ENCODE data around the gene YWHAQ. TPM values are rescaled to one million over a fixed set of nuclear protein-coding genes. Genes with fewer than 3 reads are reported as not detected.

YWHAQ gene
- total RNA-seq, 1 donor from 2014 or later, result 173 TPM

GRCh38 chr2:9549420-9549819 is 81.4 kb downstream of the YWHAQ start:
- H3K27me3 ChIP-seq, result no peaks in the 10 kb centered on the region
- H3K4me1 ChIP-seq, result peaks cover 91% of the 10 kb centered on the region
- intact Hi-C loops (cut with DNase I), result no loop called here
- no peaks in the 10 kb centered on the region for H3K9me3 ChIP-seq
- H3K27ac ChIP-seq, result no peak overlapping the region
- no peak for TF ChIP-seq POLR2A (IDR thresholded peaks at IDR 0.05)
- no peak for TF ChIP-seq CTCF (IDR thresholded peaks at IDR 0.05)
- no peak for TF ChIP-seq POLR2AphosphoS5 (IDR thresholded peaks at IDR 0.05; ENCODE audit: insufficient read depth in 1 of 2, low read depth in 1 of 2)
- H3K4me3 ChIP-seq, result no peak overlapping the region
- DNase-seq (ENCODE audit: extremely low spot score in 2 of 2), result no peak
- no peaks in the 10 kb centered on the region for H3K36me3 ChIP-seq

DNA sequence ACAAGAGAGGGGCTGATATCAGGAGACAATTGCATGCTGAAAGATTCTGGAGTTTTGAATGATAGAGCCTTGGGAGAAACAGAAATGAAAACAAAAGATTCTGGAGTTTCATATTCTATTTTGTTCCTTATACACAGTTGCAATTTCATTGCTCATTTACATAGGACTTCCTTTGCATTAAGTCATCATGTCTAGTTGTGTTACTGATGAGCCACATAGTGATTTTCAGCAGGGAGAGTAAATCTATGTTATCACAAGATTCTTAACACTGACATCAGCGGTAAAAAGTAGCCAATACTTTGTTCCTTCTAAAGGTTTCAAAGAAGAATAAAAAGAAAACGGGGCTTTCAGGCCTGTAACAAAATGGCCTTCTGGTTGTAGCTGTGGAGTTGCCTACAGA is 82.3 kb downstream of the YWHAQ start:
- Histone ChIP-seq H3K9me3 (no peaks in the 10 kb centered on the region), H3K36me3 (no peaks in the 10 kb centered on the region), H3K4me1 (peaks cover 91% of the 10 kb centered on the region), H3K27me3 (no peaks in the 10 kb centered on the region), H3K4me3 (no peak overlapping the region), H3K27ac (no peak overlapping the region)
- TF ChIP-seq CTCF (IDR thresholded peaks at IDR 0.05), result no peak
- no peak for TF ChIP-seq POLR2AphosphoS5 (IDR thresholded peaks at IDR 0.05; ENCODE audit: insufficient read depth in 1 of 2, low read depth in 1 of 2)
- no peak for TF ChIP-seq POLR2A (IDR thresholded peaks at IDR 0.05)
- DNase-seq (ENCODE audit: extremely low spot score in 2 of 2), result no peak
- intact Hi-C loops (cut with DNase I), result no loop called here

- Histone ChIP-seq H3K4me1 (peaks cover 85% of the 10 kb centered on the region), H3K27me3 (no peaks in the 10 kb centered on the region), H3K36me3 (no peaks in the 10 kb centered on the region), H3K9me3 (no peaks in the 10 kb centered on the region), H3K27ac (no peak overlapping the region), H3K4me3 (no peak overlapping the region)
- no peak for DNase-seq (ENCODE audit: extremely low spot score in 2 of 2)
- intact Hi-C loops (cut with DNase I), result no loop called here
- no peak for TF ChIP-seq POLR2A (IDR thresholded peaks at IDR 0.05)
- TF ChIP-seq POLR2AphosphoS5 (IDR thresholded peaks at IDR 0.05; ENCODE audit: insufficient read depth in 1 of 2, low read depth in 1 of 2), result no peak
- TF ChIP-seq CTCF (IDR thresholded peaks at IDR 0.05), result no peak
These were observed 83.4 kb downstream of the YWHAQ start for GRCh38 chr2:9547262-9547991.

DNA sequence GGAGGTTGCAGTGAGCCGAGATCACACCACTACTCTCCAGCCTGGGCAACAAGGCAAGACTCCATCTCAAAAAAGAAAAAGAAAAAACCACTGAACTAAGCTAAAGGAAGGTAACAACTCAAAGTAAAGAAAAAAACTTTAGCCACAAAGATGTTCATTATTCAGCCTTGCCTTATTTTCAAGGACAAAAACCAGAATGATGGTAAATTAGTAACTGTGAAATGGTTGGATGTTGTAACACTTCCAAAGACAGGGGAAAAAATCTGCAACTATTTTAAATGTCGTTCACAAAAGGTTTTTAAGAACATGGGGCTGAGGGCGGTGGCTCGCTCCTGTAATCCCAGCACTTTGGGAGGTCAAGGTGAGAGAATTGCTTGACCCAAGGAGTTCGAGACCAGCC is 85.3 kb downstream of the YWHAQ start:
- H3K27me3 ChIP-seq, result no peaks in the 10 kb centered on the region
- intact Hi-C loops (cut with DNase I), result no loop called here
- no peak overlapping the region for H3K4me3 ChIP-seq
- no peak overlapping the region for H3K27ac ChIP-seq
- peaks cover 68% of the 10 kb centered on the region for H3K4me1 ChIP-seq
- no peak for TF ChIP-seq CTCF (IDR thresholded peaks at IDR 0.05)
- TF ChIP-seq POLR2A (IDR thresholded peaks at IDR 0.05), result no peak
- TF ChIP-seq POLR2AphosphoS5 (IDR thresholded peaks at IDR 0.05; ENCODE audit: insufficient read depth in 1 of 2, low read depth in 1 of 2), result no peak
- no peaks in the 10 kb centered on the region for H3K36me3 ChIP-seq
- DNase-seq (ENCODE audit: extremely low spot score in 2 of 2), result no peak
- no peaks in the 10 kb centered on the region for H3K9me3 ChIP-seq

- H3K4me1 ChIP-seq, result peaks cover 71% of the 10 kb centered on the region
- H3K36me3 ChIP-seq, result no peaks in the 10 kb centered on the region
- intact Hi-C loops (cut with DNase I), result no loop called here
- H3K27ac ChIP-seq, result no peak overlapping the region
- TF ChIP-seq POLR2A (IDR thresholded peaks at IDR 0.05) (no peak), POLR2AphosphoS5 (IDR thresholded peaks at IDR 0.05; ENCODE audit: insufficient read depth in 1 of 2, low read depth in 1 of 2) (no peak), CTCF (IDR thresholded peaks at IDR 0.05) (no peak)
- H3K27me3 ChIP-seq, result no peaks in the 10 kb centered on the region
- no peak overlapping the region for H3K4me3 ChIP-seq
- no peaks in the 10 kb centered on the region for H3K9me3 ChIP-seq
- no peak for DNase-seq (ENCODE audit: extremely low spot score in 2 of 2)
These were observed 87.2 kb downstream of the YWHAQ start for GRCh38 chr2:9543557-9543956.

Measured in vagina (tissue), 2 donors.